DMS153 (cell line): ENCODE data around the gene A3GALT2.
"Not testable (repeated sequence)": the region's sequence is repeated elsewhere in the genome, so short reads cannot be mapped to it uniquely, and the experiment has no call there.

Source experiments
- DNase-seq: peaks from one replicate; lab custom pipeline; 2025; lab: John Stamatoyannopoulos, UW

The A3GALT2 gene

DNA sequence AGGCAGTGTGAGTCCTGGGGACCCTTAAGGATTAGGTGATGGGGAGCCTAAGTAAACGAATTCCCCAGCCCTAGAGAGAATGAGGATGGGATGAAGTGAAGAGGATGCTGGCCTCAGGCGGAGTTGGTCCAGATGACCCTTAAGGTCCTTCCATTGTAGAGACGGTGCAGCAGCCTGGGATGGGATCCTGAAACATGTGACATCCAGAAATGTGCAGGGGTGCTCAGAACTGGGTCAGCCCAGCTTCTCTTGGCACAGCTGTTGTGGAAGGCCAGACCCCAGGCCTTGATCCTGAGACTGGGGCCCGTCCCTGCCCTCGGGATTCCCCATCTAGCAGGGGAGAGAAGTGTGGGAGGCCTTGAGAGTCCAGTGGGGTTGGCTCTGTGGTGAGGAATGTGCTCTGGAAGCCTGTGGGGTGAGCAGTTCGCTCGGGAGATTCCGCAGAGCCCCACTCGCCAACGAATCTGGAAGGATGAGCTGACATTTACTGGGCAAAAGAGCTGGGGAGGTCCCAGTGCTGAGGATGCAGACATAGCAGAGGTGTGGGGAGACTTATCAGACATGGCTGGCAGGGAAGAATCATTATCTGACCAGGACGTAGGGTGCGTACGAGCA is 28.1 kb downstream of the A3GALT2 start:
- no peak for DNase-seq

GRCh38 chr1:33290615-33291014 is 30.3 kb downstream of the A3GALT2 start:
- DNase-seq = not testable (repeated sequence)

GRCh38 chr1:33289858-33290154 is 31.1 kb downstream of the A3GALT2 start:
- DNase-seq = no peak

- DNase-seq = no peak
Observed at GRCh38 chr1:33288976-33289857, 31.7 kb downstream of the A3GALT2 start.

DNA sequence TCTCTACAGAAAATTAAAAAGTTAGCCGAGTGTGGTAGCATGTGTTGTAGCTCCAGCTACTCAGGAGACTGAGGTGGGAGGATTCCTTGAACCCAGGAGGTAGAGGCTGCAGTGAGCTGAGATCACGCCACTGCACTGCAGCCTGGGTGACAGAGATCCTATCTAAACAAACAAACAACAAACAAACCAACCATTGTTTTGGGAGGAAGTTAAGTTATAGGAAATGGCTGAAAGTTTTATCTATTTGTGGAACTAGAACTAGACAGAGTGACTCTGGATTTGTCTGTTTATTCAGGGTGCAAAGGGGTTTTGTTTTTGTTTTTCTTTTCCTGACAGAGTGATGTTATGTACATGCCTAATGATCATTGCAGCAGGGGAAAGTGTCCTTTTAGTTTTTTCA is 33.6 kb downstream of the A3GALT2 start:
- DNase-seq = no peak

DNA sequence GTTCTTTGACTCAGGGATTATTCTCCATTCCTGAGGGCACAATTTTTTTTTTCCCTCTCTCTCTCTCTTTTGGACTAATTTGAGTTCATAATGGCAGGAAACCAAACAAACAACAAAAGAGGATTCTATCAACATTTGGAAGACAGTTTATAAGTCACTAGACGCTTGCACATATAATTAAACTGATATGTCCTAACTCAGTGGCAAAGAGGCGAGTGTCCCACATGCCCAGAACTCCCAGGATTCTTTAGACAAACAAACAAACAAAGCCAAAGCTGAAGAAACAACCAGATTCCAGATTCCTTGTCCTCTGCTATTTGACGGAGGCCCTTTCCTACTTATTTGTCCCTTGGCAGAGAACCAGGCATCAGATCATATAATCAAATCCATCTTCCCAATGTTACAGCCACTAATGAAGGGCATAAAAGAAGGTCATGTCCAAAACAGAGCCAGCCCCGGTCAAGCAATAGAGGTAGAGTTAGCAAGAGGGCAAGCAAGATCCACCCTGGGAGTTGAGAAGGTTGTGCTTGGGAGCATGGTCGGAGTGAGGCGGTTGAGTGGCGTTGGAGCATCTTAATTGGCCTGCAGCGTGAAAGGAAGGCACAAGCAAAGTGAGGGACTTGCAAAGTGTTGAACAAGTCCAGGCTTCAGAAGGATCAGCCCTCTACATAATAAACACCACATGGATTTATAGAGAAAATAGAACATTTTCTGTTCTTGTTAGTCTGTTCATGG is 34.3 kb downstream of the A3GALT2 start:
- no peak for DNase-seq

DNA sequence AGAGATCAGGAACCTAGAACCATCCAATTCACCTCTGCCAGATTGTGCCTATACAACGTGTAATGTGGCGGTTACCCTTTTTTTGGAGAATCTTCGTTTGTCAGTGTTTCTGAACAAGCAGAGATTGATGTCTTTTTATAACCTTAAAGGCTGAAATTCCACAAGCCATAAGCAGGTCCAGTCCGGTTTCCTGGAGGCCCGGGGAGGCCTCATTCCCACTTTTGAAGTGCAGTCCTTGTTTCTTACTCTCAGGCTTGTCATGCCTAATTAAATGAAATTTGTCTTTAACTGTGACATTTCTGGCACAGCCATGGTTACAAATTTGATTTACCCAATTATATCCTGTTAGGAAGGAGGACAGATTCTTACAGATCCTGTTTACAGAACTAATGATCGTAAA is 36.8 kb downstream of the A3GALT2 start:
- DNase-seq = no peak

DNA sequence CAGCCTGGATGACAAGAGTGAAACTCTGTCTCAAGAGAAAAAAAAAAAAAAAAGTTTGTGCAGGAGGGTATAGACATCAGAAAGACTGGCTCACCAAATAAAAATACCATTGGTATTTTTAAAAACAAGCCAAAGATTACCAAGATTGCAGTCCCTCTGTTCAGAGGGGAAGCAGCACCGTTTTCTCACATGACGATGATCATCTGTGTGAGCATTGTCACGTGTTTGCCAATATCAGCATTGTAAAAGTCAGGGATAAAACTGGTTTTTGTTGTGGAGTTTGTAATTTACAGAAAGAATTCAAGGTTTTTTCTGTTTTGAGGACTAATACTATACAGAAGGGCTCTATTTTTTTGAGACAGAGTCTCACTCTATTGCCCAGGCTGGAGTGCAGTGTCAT is 38.1 kb downstream of the A3GALT2 start:
- DNase-seq = no peak

DNA sequence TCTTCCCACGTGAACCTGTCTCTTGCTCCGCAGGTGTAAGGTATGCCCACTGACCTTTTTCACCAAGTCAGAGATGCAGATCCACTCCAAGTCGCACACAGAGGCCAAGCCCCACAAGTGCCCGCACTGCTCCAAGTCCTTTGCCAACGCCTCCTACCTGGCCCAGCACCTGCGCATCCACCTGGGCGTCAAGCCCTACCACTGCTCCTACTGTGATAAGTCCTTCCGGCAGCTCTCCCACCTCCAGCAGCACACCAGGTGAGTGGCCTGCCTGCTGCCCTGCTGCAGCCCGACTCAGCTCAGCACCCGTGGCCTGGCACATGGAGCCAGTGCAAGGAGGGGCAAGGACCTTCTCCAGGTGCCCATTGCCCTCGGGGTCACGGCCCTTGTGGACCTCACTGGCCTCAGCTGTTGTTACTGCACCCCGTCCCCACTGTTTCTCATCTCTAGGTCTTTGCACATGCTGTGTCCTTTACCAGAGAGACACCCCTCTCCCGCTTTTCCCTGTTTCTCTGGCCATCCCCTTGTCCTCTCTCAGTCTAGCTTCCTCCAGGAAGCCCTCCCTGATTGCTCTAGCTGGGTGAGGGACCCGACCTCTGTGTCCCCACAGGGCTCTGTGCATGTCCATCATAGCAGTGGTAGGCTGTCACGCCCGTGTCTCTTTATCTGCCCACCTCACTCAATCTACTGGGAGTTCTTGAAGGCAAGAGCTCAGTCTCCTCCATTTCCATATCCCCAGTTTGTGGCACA is 39.2 kb downstream of the A3GALT2 start:
- DNase-seq = no peak

- no peak for DNase-seq
Observed at GRCh38 chr1:33280091-33280661, 40.7 kb downstream of the A3GALT2 start.

DNA sequence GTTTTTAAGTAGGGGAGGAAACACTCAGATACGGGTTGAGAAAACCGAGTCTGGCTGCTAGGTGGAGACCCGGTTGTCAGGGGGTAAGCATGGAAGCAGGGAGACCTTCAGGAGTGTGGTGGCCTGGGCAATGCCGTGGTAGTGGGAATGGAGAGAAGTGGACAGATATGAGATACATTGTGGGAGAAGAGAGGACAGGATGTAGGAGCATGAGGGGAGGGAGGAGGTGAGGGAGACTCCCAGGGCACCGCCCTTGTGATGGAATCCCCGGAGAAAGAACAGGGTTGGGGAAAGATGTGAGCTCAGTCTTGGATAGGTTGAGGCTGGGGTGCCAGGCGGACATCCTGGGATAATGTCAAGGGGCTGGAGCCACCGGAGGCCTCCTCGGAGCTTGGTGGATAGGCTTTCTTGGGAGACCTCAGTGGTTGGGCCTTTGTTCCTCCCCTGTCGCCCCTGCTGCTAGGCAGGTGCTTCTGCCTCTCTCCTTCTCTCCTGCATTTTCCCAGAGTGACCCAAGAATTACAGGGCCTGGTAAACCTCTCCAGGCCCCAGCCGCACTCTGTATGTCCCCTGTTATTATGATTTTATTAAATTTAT is 43.3 kb downstream of the A3GALT2 start:
- DNase-seq = no peak

- DNase-seq = no peak
Observed at GRCh38 chr1:33276573-33277298, 44.2 kb downstream of the A3GALT2 start.

DNA sequence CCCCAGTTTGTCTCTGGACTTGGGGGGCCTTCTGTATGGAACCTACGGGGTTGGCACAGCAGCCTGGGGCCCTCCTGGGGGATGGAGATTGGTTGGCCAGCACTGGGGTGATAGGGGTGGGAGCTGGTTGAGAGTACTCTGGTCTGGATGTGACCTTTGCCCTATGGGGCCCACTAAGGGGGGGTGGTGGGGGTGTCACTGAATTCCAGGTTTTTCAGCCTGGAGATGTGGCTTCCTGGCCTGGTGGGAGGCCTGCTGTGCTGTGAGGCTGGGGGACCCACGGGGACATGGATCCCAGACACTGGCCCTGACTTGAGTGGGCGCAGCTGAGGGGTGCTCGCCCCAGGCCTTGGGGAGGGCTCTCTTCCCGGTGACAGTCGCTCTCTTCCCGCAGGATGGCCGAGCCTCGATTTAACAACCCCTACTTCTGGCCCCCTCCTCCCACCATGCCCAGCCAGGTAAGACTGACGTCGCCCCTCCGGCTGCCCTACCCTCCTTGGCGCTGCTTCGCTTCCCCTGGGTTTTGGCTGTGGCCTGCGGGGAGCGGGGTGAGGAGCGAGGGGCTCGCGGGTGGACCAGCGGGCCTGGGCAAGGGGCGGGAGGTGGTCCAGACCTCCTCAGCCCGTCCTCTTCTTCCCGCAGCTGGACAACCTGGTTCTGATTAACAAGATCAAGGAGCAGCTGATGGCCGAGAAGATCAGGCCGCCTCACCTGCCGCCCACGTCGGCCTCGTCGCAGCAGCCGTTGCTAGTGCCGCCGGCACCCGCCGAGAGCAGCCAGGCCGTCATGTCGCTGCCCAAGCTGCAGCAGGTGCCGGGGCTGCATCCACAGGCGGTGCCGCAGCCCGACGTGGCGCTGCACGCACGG is 45.0 kb downstream of the A3GALT2 start:
- no peak for DNase-seq

DNA sequence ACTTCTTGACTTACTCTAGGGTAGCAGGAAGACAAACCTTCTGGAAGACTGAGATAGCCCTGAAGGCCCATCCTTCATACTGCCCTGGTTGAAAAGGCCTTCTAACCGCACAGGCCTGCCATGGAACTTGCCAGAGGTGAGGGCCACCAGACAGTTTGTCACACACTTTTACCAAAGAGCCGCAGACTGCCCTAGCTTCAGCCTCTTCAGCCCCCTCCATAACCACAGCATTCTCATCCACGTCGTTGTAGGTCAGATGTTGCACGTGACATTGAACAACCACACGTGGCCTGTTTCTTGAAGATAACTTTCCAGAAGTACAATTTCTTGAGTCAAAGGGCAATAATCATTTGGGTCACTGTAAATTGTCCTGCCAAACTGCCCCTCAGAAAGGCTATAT is 45.7 kb downstream of the A3GALT2 start:
- no peak for DNase-seq

GRCh38 chr1:33274446-33274845 is 46.5 kb downstream of the A3GALT2 start:
- DNase-seq = no peak

DNA sequence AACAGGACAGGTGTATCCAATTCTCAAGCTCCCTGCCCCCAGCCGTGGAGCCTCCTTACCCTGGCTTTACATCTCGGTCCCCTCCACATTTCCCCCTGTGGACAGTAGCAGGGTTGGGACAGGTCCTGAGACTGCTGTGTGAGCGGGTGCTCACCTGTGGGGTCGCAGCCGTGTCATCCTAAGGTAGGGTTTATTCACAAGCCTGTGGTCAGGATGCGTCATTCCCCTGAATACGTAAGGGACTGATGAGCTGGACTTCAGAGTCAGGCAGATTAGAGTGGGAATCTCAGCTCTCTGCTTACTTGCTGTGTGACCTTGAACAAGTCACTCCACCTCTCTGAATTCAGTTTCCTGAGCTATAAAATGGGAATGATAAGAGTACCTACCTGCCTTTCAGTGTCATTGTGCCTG is 46.9 kb downstream of the A3GALT2 start:
- DNase-seq = no peak

- DNase-seq = no peak
Observed at GRCh38 chr1:33273406-33273805, 47.5 kb downstream of the A3GALT2 start.

DNA sequence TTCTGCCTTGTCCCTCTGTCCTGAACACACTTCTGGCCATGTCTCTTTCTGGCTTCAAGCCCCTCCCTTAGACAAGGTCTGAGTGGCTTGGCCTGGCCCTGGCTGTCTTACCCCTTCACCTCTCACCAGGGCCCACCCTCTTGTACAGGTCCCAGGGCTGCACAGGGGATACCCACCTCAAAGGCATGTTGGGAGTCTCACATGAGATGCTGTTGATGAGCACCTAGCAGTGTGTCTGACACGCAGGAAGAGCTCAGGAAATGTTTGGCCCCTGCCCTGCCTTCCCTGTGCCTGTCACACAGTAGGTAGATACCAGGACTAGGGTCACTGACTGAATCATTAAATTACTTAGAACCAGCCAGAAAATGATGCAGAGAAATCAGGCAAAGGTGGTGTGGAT is 48.0 kb downstream of the A3GALT2 start:
- DNase-seq = no peak

DNA sequence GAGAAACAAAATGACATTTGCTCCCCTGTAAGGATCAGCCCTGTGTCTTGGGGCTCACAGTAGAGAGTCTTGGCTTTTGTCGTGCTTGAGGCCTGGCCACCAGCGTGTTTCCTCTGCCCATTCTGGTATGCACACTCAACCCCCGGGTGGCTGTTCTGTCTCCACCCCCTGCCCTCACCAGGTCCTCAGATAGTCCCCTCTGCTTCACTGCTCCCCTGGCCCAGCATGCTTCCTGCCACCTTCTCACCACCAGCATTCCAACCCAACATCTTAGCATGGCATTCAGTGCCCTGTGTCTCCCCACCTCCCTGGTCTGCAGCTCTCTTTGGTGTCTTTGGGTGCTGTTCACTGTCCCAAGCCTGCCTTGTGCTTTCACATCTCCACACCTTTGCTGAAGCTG is 48.4 kb downstream of the A3GALT2 start:
- DNase-seq = no peak
